HG02798 (cell line): ENCODE data around the gene CAPN8.

Experiments used
- ATAC-seq: cut with Tn5 transposase; IDR thresholded peaks from one replicate; pipeline ENCODE4 v1.9.1; 2021; ENCODE audit warnings: mild to moderate bottlenecking; ENCODE audit not compliant: unreplicated experiment, poor library complexity

Gene CAPN8

GRCh38 chr1:223657978-223658377 lies 7.5 kb downstream of the CAPN8 start:
- ATAC-seq = no peak

- no peak for ATAC-seq
Measured at GRCh38 chr1:223654083-223654482, 11.4 kb downstream of the CAPN8 start.

- ATAC-seq = no peak
Measured at GRCh38 chr1:223653431-223653830, 12.1 kb downstream of the CAPN8 start.

- ATAC-seq = no peak
Measured at GRCh38 chr1:223653015-223653414, 12.5 kb downstream of the CAPN8 start.

GRCh38 chr1:223652436-223652941 lies 13.0 kb downstream of the CAPN8 start:
- ATAC-seq = no peak

- ATAC-seq = no peak
Measured at GRCh38 chr1:223651291-223651991, 14.1 kb downstream of the CAPN8 start.

GRCh38 chr1:223650465-223650864 lies 15.0 kb downstream of the CAPN8 start:
- ATAC-seq = no peak

GRCh38 chr1:223649222-223649621 lies 16.3 kb downstream of the CAPN8 start:
- no peak for ATAC-seq

- ATAC-seq = no peak
Measured at GRCh38 chr1:223647249-223647648, 18.3 kb downstream of the CAPN8 start.

GRCh38 chr1:223645903-223646302 lies 19.6 kb downstream of the CAPN8 start:
- ATAC-seq = no peak

GRCh38 chr1:223642237-223642636 lies 23.3 kb downstream of the CAPN8 start:
- ATAC-seq = no peak

GRCh38 chr1:223641523-223642039 lies 23.9 kb downstream of the CAPN8 start:
- no peak for ATAC-seq

- no peak for ATAC-seq
Measured at GRCh38 chr1:223639331-223639749, 26.2 kb downstream of the CAPN8 start.

- ATAC-seq = no peak
Measured at GRCh38 chr1:223635236-223635635, 30.3 kb downstream of the CAPN8 start.

GRCh38 chr1:223634423-223634822 lies 31.1 kb downstream of the CAPN8 start:
- no peak for ATAC-seq

- ATAC-seq = no peak
Measured at GRCh38 chr1:223631956-223632355, 33.5 kb downstream of the CAPN8 start.

GRCh38 chr1:223631473-223631872 lies 34.0 kb downstream of the CAPN8 start:
- ATAC-seq = no peak

- no peak for ATAC-seq
Measured at GRCh38 chr1:223629126-223629457, 36.4 kb downstream of the CAPN8 start.

GRCh38 chr1:223628233-223629125 lies 37.0 kb downstream of the CAPN8 start:
- ATAC-seq = peak; percentile 72

- no peak for ATAC-seq
Measured at GRCh38 chr1:223622132-223622842, 43.2 kb downstream of the CAPN8 start.

GRCh38 chr1:223621312-223621734 lies 44.2 kb downstream of the CAPN8 start:
- ATAC-seq = peak; percentile 82
